K562 (cell line): ENCODE data around the gene BSDC1. TPM values are rescaled to one million over a fixed set of nuclear protein-coding genes. Genes with fewer than 3 reads are reported as not detected.
A peak's percentile ranks its signal among the peaks of the same experiment; 100 is the strongest.

ENCODE experiments used
- ARID1B ChIP-seq: fragments of 450-650 bp; IDR thresholded peaks from 2 replicates; pipeline ENCODE4 v1.6.1; 2016; ENCODE audit warnings: antibody characterized with exemption, mild to moderate bottlenecking, inconsistent platforms
- ARID3B ChIP-seq: fragments of 250-450 bp; sonication (Bioruptor Pico); IDR thresholded peaks from 2 replicates; pipeline ENCODE4 v1.4.0; 2020; ENCODE audit warnings: borderline replicate concordance
- CREB1 ChIP-seq, 2 experiments: sonication (generic) in 1 of 2; formaldehyde crosslinking in 1 of 2; IDR thresholded peaks; 2 replicates each; pipeline versions ENCODE4 v1.6.1 to v1.8.0; 2012 to 2022; ENCODE audit warnings: inconsistent platforms in 1 of 2, mild to moderate bottlenecking in 1 of 2, missing genetic modification reagents in 1 of 2, moderate library complexity in 1 of 2
- GTF2A2 ChIP-seq: IDR thresholded peaks from 2 replicates; pipeline ENCODE4 v1.6.1; 2016; ENCODE audit warnings: mild to moderate bottlenecking, missing genetic modification characterization, missing compliant biosample characterization
- HDAC2 ChIP-seq: fragments of 450-650 bp; IDR thresholded peaks from 2 replicates; pipeline ENCODE4 v1.6.1; 2016; ENCODE audit warnings: mild to moderate bottlenecking
- HOXB6 ChIP-seq: fragments of 250-450 bp; sonication (Bioruptor Pico); IDR thresholded peaks from 2 replicates; pipeline ENCODE4 v1.5.1; 2022; ENCODE audit warnings: mild to moderate bottlenecking, borderline replicate concordance
- HSF4 ChIP-seq: fragments of 250-450 bp; sonication (Bioruptor Pico); IDR thresholded peaks from 2 replicates; pipeline ENCODE4 v2.1.2; 2022; ENCODE audit warnings: mild to moderate bottlenecking, moderate library complexity, borderline replicate concordance
- ILK ChIP-seq: fragments of 450-650 bp; IDR thresholded peaks from 2 replicates; pipeline ENCODE4 v1.6.1; 2016; ENCODE audit warnings: missing genetic modification characterization, low read depth, mild to moderate bottlenecking, missing compliant biosample characterization, moderate library complexity, borderline replicate concordance
- L3MBTL2 ChIP-seq: fragments of 450-650 bp; IDR thresholded peaks from 2 replicates; pipeline ENCODE4 v1.6.1; 2016; ENCODE audit warnings: mild to moderate bottlenecking, moderate library complexity
- NCOA2 ChIP-seq, 2 experiments: fragments of 450-650 bp; IDR thresholded peaks; 2 replicates each; pipeline ENCODE4 v1.6.1; 2018; ENCODE audit warnings: mild to moderate bottlenecking in 2 of 2, moderate library complexity in 1 of 2; ENCODE audit not compliant: partially characterized antibody in 2 of 2
- NFYB ChIP-seq: IDR thresholded peaks from 2 replicates; pipeline ENCODE4 v1.6.1; 2011; ENCODE audit warnings: mild to moderate bottlenecking, moderate library complexity; ENCODE audit not compliant: insufficient read length; ENCODE audit errors: extremely low read depth
- SFPQ ChIP-seq: fragments of 200-400 bp; formaldehyde crosslinking; IDR thresholded peaks from 2 replicates; pipeline ENCODE4 v1.6.1; 2017; ENCODE audit warnings: mild to moderate bottlenecking, low read depth, low read length, moderate library complexity
- STAT5B ChIP-seq: fragments of 250-450 bp; sonication (Bioruptor Pico); IDR thresholded peaks from 2 replicates; pipeline ENCODE4 v1.8.0; 2021; ENCODE audit warnings: mild to moderate bottlenecking, inconsistent platforms
- TAL1 ChIP-seq: fragments of 450-650 bp; IDR thresholded peaks from 2 replicates; pipeline ENCODE4 v1.6.1; 2016; ENCODE audit warnings: mild to moderate bottlenecking
- USF1 ChIP-seq: sonication (generic); formaldehyde crosslinking; IDR thresholded peaks from 2 replicates; pipeline ENCODE4 v1.9.0; 2022; ENCODE audit warnings: mild to moderate bottlenecking, missing genetic modification reagents
- USF2 ChIP-seq: sonication (generic); formaldehyde crosslinking; IDR thresholded peaks from 2 replicates; pipeline ENCODE4 v1.5.0; 2020; ENCODE audit warnings: missing genetic modification reagents
- XRCC3 ChIP-seq: fragments of 450-650 bp; IDR thresholded peaks from 2 replicates; pipeline ENCODE4 v1.6.1; 2017; ENCODE audit warnings: mild to moderate bottlenecking, moderate library complexity
- ZFP30 ChIP-seq: fragments of 250-450 bp; sonication (Bioruptor Pico); IDR thresholded peaks from 2 replicates; pipeline ENCODE4 v1.8.0; 2022; ENCODE audit warnings: moderate library complexity, mild to moderate bottlenecking, inconsistent platforms, borderline replicate concordance
- ZFP91 ChIP-seq: sonication (generic); formaldehyde crosslinking; IDR thresholded peaks from 2 replicates; pipeline ENCODE4 v1.8.0; 2022; ENCODE audit warnings: mild to moderate bottlenecking, missing genetic modification reagents
- ZNF23 ChIP-seq: fragments of 250-450 bp; sonication (Bioruptor Pico); IDR thresholded peaks from 2 replicates; pipeline ENCODE4 v1.4.0; 2020; ENCODE audit warnings: mild to moderate bottlenecking
- ZNF384 ChIP-seq: IDR thresholded peaks from 2 replicates; pipeline ENCODE4 v1.6.1; 2012; ENCODE audit warnings: low read depth, low read length, improper control_type of control experiment
- polyA plus RNA-seq, 8 experiments: library from polyadenylated mRNA; depleted of rRNA in 4 of 8; stranded (reverse) in 5 of 8; unstranded in 3 of 8; fragments of >200 nt; fragmentation: Nextera tagmentation in 2 of 8; fragmentation: Illumina TruSeq in 1 of 8; extraction: Ambion mirVana in 2 of 8; extraction: Trizol in 1 of 8; gene quantifications; 2 replicates each; pipeline versions ENCODE4 v1.2.1 to v1.2.3, GENCODE V29; 2011 to 2014; ENCODE audit warnings: inconsistent platforms in 1 of 8, missing spikeins in 1 of 8
- total RNA-seq, 7 experiments: library from RNA; depleted of rRNA in 6 of 7; stranded (reverse); fragments of >200 nt in 6 of 7; fragmentation: Illumina TruSeq in 2 of 7; extraction: Trizol in 2 of 7; gene quantifications; 2 replicates each; pipeline versions ENCODE4 v1.2.1 to v1.2.3, GENCODE V29; 2011 to 2021; ENCODE audit warnings: low replicate concordance in 1 of 7

BSDC1 gene
- total and polyA plus RNA-seq, 9 of the 15 experiments (the other 6 are each of a cell fraction or from before 2014, with no cell fraction given), result 10.2 to 96.8 (median 73.1) TPM

- TF ChIP-seq HSF4 (CRISPR knock-in tag), result no peak
- TF ChIP-seq STAT5B, result no peak
- TF ChIP-seq ARID3B, result 0 out of 2 replicates have a peak, but pooled peaks have one; percentile 86
- no peak for TF ChIP-seq USF2
- TF ChIP-seq XRCC3, result 0 out of 2 replicates have a peak, but pooled peaks have one; percentile 27
- TF ChIP-seq ZNF384, result peak; percentile 42; the same call in 1 of the 2 replicates
- peak; percentile 39 for TF ChIP-seq TAL1
- TF ChIP-seq ZFP30 (CRISPR knock-in tag), result no peak
- peak; percentile 53; the same call in 1 of the 2 replicates for TF ChIP-seq ZFP91 (CRISPR knock-in tag)
- TF ChIP-seq HDAC2, result no peak; the same call in none of the 2 replicates
- peak; percentile 86 for TF ChIP-seq CREB1 (IDR thresholded peaks at IDR 0.05)
- TF ChIP-seq CREB1 (CRISPR knock-in tag; IDR thresholded peaks at IDR 0.05), result peak; percentile 94
- peak; percentile 45 for TF ChIP-seq NFYB
- TF ChIP-seq SFPQ, result no peak
- peak; percentile 48; the same call in 1 of the 2 replicates for TF ChIP-seq ARID1B
- 0 out of 2 replicates have a peak, but pooled peaks have one; percentile 21 for TF ChIP-seq L3MBTL2
- TF ChIP-seq NCOA2 (IDR thresholded peaks at IDR 0.05; ENCODE audit: partially characterized antibody in 2 of 2), result no peak
- no peak for TF ChIP-seq GTF2A2 (tag)
- no peak for TF ChIP-seq ILK
- no peak for TF ChIP-seq HOXB6 (CRISPR knock-in tag)
- TF ChIP-seq USF1, result peak; percentile 33
- no peak for TF ChIP-seq ZNF23 (CRISPR knock-in tag)
These were observed at the start of gene BSDC1 (continued) for GRCh38 chr1:32394141-32394889.
